OCI-LY1 (cell line): Measurements from ENCODE around the gene PSD4.

ENCODE experiments used
- H2AFZ ChIP-seq: fragments of 200-600 bp; sonication (generic), shearing (Covaris generic); 2 replicates; pipeline ENCODE4 v1.6.0; 2014; ENCODE audit warnings: antibody characterized with exemption, mild to moderate bottlenecking, low read length
- H3F3A ChIP-seq: fragments of 200-600 bp; sonication (generic), shearing (Covaris generic); 2 replicates; pipeline ENCODE4 v1.6.0; 2014; ENCODE audit warnings: mild to moderate bottlenecking, antibody characterized with exemption, low read length, moderate library complexity; ENCODE audit not compliant: insufficient read depth
- H3K27ac ChIP-seq: fragments of 200-600 bp; sonication (generic); 2 replicates; pipeline ENCODE4 v1.5.1; 2014; ENCODE audit warnings: low read length, mixed run types, mild to moderate bottlenecking, low read depth; ENCODE audit not compliant: poor library complexity, severe bottlenecking
- H3K27me3 ChIP-seq: fragments of 200-600 bp; sonication (generic); 2 replicates; pipeline ENCODE4 v1.6.0; 2014; ENCODE audit warnings: antibody characterized with exemption, mild to moderate bottlenecking, low read length, moderate library complexity; ENCODE audit not compliant: insufficient read depth
- H3K36me3 ChIP-seq: fragments of 200-600 bp; sonication (generic); 2 replicates; pipeline ENCODE4 v1.6.1; 2014; ENCODE audit warnings: mild to moderate bottlenecking, antibody characterized with exemption, low read length, moderate library complexity, mixed read lengths; ENCODE audit not compliant: insufficient read depth
- H3K4me1 ChIP-seq: fragments of 200-600 bp; sonication (generic); 2 replicates; pipeline ENCODE4 v1.5.1; 2014; ENCODE audit warnings: mild to moderate bottlenecking, low read length, moderate library complexity; ENCODE audit not compliant: insufficient read depth, severe bottlenecking
- H3K4me2 ChIP-seq: fragments of 200-600 bp; sonication (generic), shearing (Covaris generic); 2 replicates; pipeline ENCODE4 v1.6.1; 2014; ENCODE audit warnings: low read length
- H3K4me3 ChIP-seq: fragments of 200-600 bp; sonication (generic); 2 replicates; pipeline ENCODE4 v1.5.1; 2014; ENCODE audit warnings: low read length, low read depth, mild to moderate bottlenecking, mixed read lengths; ENCODE audit not compliant: poor library complexity, severe bottlenecking
- H3K79me2 ChIP-seq: fragments of 200-600 bp; shearing (Covaris generic); 2 replicates; pipeline ENCODE4 v1.6.1; 2016; ENCODE audit warnings: mixed run types, low read length, mixed read lengths; ENCODE audit not compliant: insufficient read depth
- H3K9ac ChIP-seq: fragments of 200-600 bp; sonication (generic), shearing (Covaris generic); 2 replicates; pipeline ENCODE4 v1.6.1; 2014; ENCODE audit warnings: mild to moderate bottlenecking, low read length, mixed read lengths
- H3K9me2 ChIP-seq: fragments of 200-600 bp; sonication (generic), shearing (Covaris generic); 2 replicates; pipeline ENCODE4 v1.6.1; 2014; ENCODE audit warnings: low read depth, mild to moderate bottlenecking, low read length, mixed read lengths
- H3K9me3 ChIP-seq: fragments of 200-600 bp; shearing (Covaris generic); 2 replicates; pipeline ENCODE4 v1.6.1; 2014; ENCODE audit warnings: low read length, mixed read lengths
- H4K20me1 ChIP-seq: fragments of 200-600 bp; sonication (generic), shearing (Covaris generic); 2 replicates; pipeline ENCODE4 v1.6.0; 2016; ENCODE audit warnings: mild to moderate bottlenecking, low read length; ENCODE audit not compliant: insufficient read depth
- CTCF ChIP-seq: fragments of 200-600 bp; sonication (generic), shearing (Covaris generic); IDR thresholded peaks from 2 replicates; pipeline ENCODE4 v1.5.1; 2017; ENCODE audit warnings: mild to moderate bottlenecking, antibody characterized with exemption, low read length, moderate library complexity, mixed read lengths
- EZH2 ChIP-seq: fragments of 200-600 bp; sonication (generic), shearing (Covaris generic); IDR thresholded peaks from 2 replicates; pipeline ENCODE4 v1.8.0; 2017; ENCODE audit warnings: borderline replicate concordance, mixed run types, mild to moderate bottlenecking, antibody characterized with exemption, low read length, moderate library complexity, mixed read lengths

PSD4 gene

GRCh38 chr2:113137827-113138226 is 35.9 kb upstream of the PSD4 start:
- Histone ChIP-seq H3K9me2 (no peaks in the 10 kb centered on the region), H2AFZ (no peak overlapping the region)

GRCh38 chr2:113138428-113139322 is 35.1 kb upstream of the PSD4 start:
- Histone ChIP-seq H4K20me1 (no peaks in the 10 kb centered on the region), H3K9me3 (no peaks in the 10 kb centered on the region), H3K27me3 (no peaks in the 10 kb centered on the region), H3F3A (0 out of 2 replicates have a peak, but pooled peaks cover 3% of the 10 kb centered on the region), H3K79me2 (no peaks in the 10 kb centered on the region), H3K27ac (no peak overlapping the region), H3K36me3 (no peaks in the 10 kb centered on the region), H3K4me3 (no peak overlapping the region), H3K4me1 (peaks cover 4% of the 10 kb centered on the region), H3K4me2 (peak overlapping the region; percentile 28; the same call in 1 of the 2 replicates), H3K9ac (no peak overlapping the region), H3K9me2 (no peaks in the 10 kb centered on the region), H2AFZ (no peak overlapping the region)
- peak; percentile 77 for TF ChIP-seq CTCF
- no peak for TF ChIP-seq EZH2

More at GRCh38 chr2:113137827-113138226, 35.9 kb upstream of the PSD4 start:
- H3K36me3 ChIP-seq, result no peaks in the 10 kb centered on the region
- no peak overlapping the region for H3K4me3 ChIP-seq
- H3K9me3 ChIP-seq, result no peaks in the 10 kb centered on the region
- TF ChIP-seq CTCF, result no peak
- TF ChIP-seq EZH2, result no peak
- H3K4me2 ChIP-seq, result no peak overlapping the region
- H3K9ac ChIP-seq, result no peak overlapping the region
- H4K20me1 ChIP-seq, result no peaks in the 10 kb centered on the region
- H3K4me1 ChIP-seq, result peaks cover 4% of the 10 kb centered on the region
- H3K79me2 ChIP-seq, result no peaks in the 10 kb centered on the region
- H3K27me3 ChIP-seq, result no peaks in the 10 kb centered on the region
- 0 out of 2 replicates have a peak, but pooled peaks cover 3% of the 10 kb centered on the region for H3F3A ChIP-seq
- H3K27ac ChIP-seq, result no peak overlapping the region

- no peak overlapping the region for H2AFZ ChIP-seq
These were observed 32.3 kb upstream of the PSD4 start for GRCh38 chr2:113141451-113141850.

More at GRCh38 chr2:113141451-113141850, 32.3 kb upstream of the PSD4 start:
- Histone ChIP-seq H3K27ac (no peak overlapping the region), H3K4me3 (no peak overlapping the region), H3F3A (0 out of 2 replicates have a peak, but pooled peaks cover 3% of the 10 kb centered on the region), H3K79me2 (no peaks in the 10 kb centered on the region), H3K9me3 (no peaks in the 10 kb centered on the region), H3K4me1 (peaks cover 4% of the 10 kb centered on the region), H3K36me3 (no peaks in the 10 kb centered on the region), H3K9me2 (no peaks in the 10 kb centered on the region), H3K27me3 (no peaks in the 10 kb centered on the region; the same call in 1 of the 2 replicates), H4K20me1 (no peaks in the 10 kb centered on the region), H3K9ac (no peak overlapping the region), H3K4me2 (no peak overlapping the region)
- TF ChIP-seq CTCF, result no peak
- no peak for TF ChIP-seq EZH2
